ENCODE data around the gene SUPT4H1. TPM values are rescaled to one million over a fixed set of nuclear protein-coding genes. Genes with fewer than 3 reads are reported as not detected.

The SUPT4H1 gene
- total and polyA plus RNA-seq, 9 of the 15 experiments (the other 6 are each of a cell fraction or from before 2014, with no cell fraction given): 62.1 to 320 (median 117) TPM

DNA sequence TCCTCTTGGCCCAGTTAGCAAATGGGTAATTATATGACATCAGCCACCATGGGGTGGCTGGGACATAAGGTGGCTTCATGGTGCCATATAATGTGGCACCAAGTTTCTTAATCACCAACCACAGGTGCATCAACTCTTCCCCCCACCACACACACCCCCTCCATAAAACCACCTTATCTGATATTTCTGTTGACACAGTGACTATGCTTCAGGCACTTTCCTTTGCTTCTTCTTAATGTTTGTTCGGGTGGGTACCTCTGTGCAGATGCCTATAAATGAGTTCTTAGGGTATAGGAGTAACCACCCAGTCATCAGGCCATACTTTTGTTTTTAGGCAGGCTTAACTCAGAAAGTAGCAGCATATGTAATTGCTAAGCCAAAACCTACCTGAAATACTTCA is 35.8 kb upstream of the SUPT4H1 start (continued):
- TF ChIP-seq, protein P1, sequence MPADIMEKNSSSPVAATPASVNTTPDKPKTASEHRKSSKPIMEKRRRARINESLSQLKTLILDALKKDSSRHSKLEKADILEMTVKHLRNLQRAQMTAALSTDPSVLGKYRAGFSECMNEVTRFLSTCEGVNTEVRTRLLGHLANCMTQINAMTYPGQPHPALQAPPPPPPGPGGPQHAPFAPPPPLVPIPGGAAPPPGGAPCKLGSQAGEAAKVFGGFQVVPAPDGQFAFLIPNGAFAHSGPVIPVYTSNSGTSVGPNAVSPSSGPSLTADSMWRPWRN (IDR thresholded peaks at IDR 0.05; ENCODE audit: low read depth): peak; percentile 25; the same call in 1 of the 2 replicates
- TF ChIP-seq ZNF12 (CRISPR knock-in tag; IDR thresholded peaks at IDR 0.05) (no peak), ATF1 (CRISPR knock-in tag; IDR thresholded peaks at IDR 0.05) (no peak), ATF1 (tag; IDR thresholded peaks at IDR 0.05) (no peak), TEAD4 (IDR thresholded peaks at IDR 0.05; ENCODE audit: low read length) (peak; percentile 55), TEAD4 (CRISPR knock-in tag; IDR thresholded peaks at IDR 0.05; ENCODE audit: borderline replicate concordance) (no peak), MLX (CRISPR knock-in tag; conservative IDR thresholded peaks at IDR 0.05) (no peak), SOX6 (IDR thresholded peaks at IDR 0.05) (peak; percentile 54), TRIM25 (IDR thresholded peaks at IDR 0.05; ENCODE audit: borderline replicate concordance) (no peak), TAL1 (IDR thresholded peaks at IDR 0.05) (peak; percentile 70), SP2 (IDR thresholded peaks at IDR 0.05; ENCODE audit: extremely low read depth, low read depth, low read length, poor library complexity, severe bottlenecking) (no peak), LEF1 (IDR thresholded peaks at IDR 0.05) (peak; percentile 54; the same call in 1 of the 2 replicates), ESRRB (CRISPR knock-in tag; IDR thresholded peaks at IDR 0.05; ENCODE audit: borderline replicate concordance) (no peak), ATF7 (IDR thresholded peaks at IDR 0.05) (peak; percentile 60), SRF (CRISPR knock-in tag; IDR thresholded peaks at IDR 0.05) (no peak), HNRNPK (IDR thresholded peaks at IDR 0.05; ENCODE audit: low read depth, low read length, poor library complexity, severe bottlenecking) (no peak), CBFA2T3 (IDR thresholded peaks at IDR 0.05) (peak; percentile 78), ZNF347 (CRISPR knock-in tag; IDR thresholded peaks at IDR 0.05; ENCODE audit: low read depth) (no peak), CTBP1 (IDR thresholded peaks at IDR 0.05; ENCODE audit: borderline replicate concordance) (peak; percentile 72; the same call in 1 of the 2 replicates), FOSL1 (tag; conservative IDR thresholded peaks at IDR 0.05) (peak; percentile 78), ZBTB17 (CRISPR knock-in tag; IDR thresholded peaks at IDR 0.05) (no peak), FOXM1 (IDR thresholded peaks at IDR 0.05; ENCODE audit: low read depth) (peak; percentile 34; the same call in 1 of the 2 replicates), FOXM1 (CRISPR knock-in tag; IDR thresholded peaks at IDR 0.05; ENCODE audit: low read depth) (no peak), DIDO1 (tag; IDR thresholded peaks at IDR 0.05; ENCODE audit: low read depth) (no peak)
- TF ChIP-seq, protein P2, sequence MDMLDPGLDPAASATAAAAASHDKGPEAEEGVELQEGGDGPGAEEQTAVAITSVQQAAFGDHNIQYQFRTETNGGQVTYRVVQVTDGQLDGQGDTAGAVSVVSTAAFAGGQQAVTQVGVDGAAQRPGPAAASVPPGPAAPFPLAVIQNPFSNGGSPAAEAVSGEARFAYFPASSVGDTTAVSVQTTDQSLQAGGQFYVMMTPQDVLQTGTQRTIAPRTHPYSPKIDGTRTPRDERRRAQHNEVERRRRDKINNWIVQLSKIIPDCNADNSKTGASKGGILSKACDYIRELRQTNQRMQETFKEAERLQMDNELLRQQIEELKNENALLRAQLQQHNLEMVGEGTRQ (CRISPR knock-in tag; IDR thresholded peaks at IDR 0.05): no peak
- TF ChIP-seq, protein P3, sequence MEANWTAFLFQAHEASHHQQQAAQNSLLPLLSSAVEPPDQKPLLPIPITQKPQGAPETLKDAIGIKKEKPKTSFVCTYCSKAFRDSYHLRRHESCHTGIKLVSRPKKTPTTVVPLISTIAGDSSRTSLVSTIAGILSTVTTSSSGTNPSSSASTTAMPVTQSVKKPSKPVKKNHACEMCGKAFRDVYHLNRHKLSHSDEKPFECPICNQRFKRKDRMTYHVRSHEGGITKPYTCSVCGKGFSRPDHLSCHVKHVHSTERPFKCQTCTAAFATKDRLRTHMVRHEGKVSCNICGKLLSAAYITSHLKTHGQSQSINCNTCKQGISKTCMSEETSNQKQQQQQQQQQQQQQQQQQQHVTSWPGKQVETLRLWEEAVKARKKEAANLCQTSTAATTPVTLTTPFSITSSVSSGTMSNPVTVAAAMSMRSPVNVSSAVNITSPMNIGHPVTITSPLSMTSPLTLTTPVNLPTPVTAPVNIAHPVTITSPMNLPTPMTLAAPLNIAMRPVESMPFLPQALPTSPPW (CRISPR knock-in tag; IDR thresholded peaks at IDR 0.05): peak; percentile 77
